Gastrocnemius medialis (tissue), 4 donors: Measurements from ENCODE around the gene TMEM30A. TPM values are rescaled to one million over a fixed set of nuclear protein-coding genes. Genes with fewer than 3 reads are reported as not detected.

Experiments
- ATAC-seq, 2 donors: fragments of 150-250 bp; one replicate each; pipeline ENCODE4 v1.9.1; 2016
- DNase-seq, 2 donors: peaks; one replicate each; pipeline ENCODE4 v3.0.0-alpha.2; 2019
- H3K27ac ChIP-seq, 4 donors: fragments of 200-600 bp; sonication (generic); 1 replicate in 1 of 4; 2 replicates in 3 of 4; pipeline ENCODE4 v1.5.1; 2016 to 2018; ENCODE audit warnings: mild to moderate bottlenecking in 2 of 4, moderate library complexity in 1 of 4
- H3K27me3 ChIP-seq, 3 donors: fragments of 200-600 bp; sonication (generic) in 2 of 3; 1 replicate in 1 of 3; 2 replicates in 2 of 3; pipeline versions ENCODE4 v1.5.1 to v1.6.0; 2016 to 2019; ENCODE audit warnings: mild to moderate bottlenecking in 1 of 3, moderate library complexity in 1 of 3
- H3K36me3 ChIP-seq, 2 donors: fragments of 200-600 bp; sonication (generic) in 1 of 2; one replicate each; pipeline ENCODE4 v1.5.1; 2017 to 2018
- H3K4me1 ChIP-seq, 2 donors: fragments of 200-600 bp; sonication (generic) in 1 of 2; one replicate each; pipeline ENCODE4 v1.5.1; 2016 to 2017; ENCODE audit warnings: mild to moderate bottlenecking in 2 of 2
- H3K4me3 ChIP-seq, 4 donors: fragments of 200-600 bp; sonication (generic) in 3 of 4; 1 replicate in 1 of 4; 2 replicates in 3 of 4; pipeline ENCODE4 v1.5.1; 2016 to 2019; ENCODE audit warnings: mild to moderate bottlenecking in 2 of 4
- H3K9me3 ChIP-seq, 3 donors: fragments of 200-600 bp; sonication (generic) in 2 of 3; 1 replicate in 1 of 3; 2 replicates in 2 of 3; pipeline ENCODE4 v1.5.1; 2016 to 2019
- POLR2A ChIP-seq, 2 donors: fragments of 450-650 bp; IDR thresholded peaks; one replicate each; pipeline ENCODE4 v1.6.1; 2017; ENCODE audit warnings: antibody characterized with exemption in 2 of 2, mild to moderate bottlenecking in 2 of 2, moderate library complexity in 2 of 2
- in situ Hi-C, 4 donors: fragments of 200-750 bp; cut with MboI; loops; one replicate each; pipeline versions ENCODE4 v1.15.0 to v1.8.0; 2017; ENCODE audit warnings: low sequenced_read_pairs in 4 of 4
- intact Hi-C: fragments of 100-400 bp; cut with DNase I; formaldehyde crosslinking; loops from one replicate; pipeline ENCODE4 v1.15.1; 2023; ENCODE audit warnings: low total_unique reads
- total RNA-seq, 4 donors: library from RNA; depleted of rRNA; stranded (reverse); fragments of >200 nt; gene quantifications; one replicate each; pipeline versions ENCODE4 v1.1.0 to v1.2.3, GENCODE V29; 2016
- TF ChIP-seq, protein P1 (sequence below), 5 experiments: fragments of 450-650 bp in 3 of 5; fragments of 200-600 bp in 2 of 5; sonication (generic) in 2 of 5; IDR thresholded peaks in 4 of 5; conservative IDR thresholded peaks in 1 of 5; 1 replicate in 4 of 5; 2 replicates in 1 of 5; pipeline ENCODE4 v1.5.1; 2016 to 2019; ENCODE audit warnings: antibody characterized with exemption in 5 of 5, mild to moderate bottlenecking in 3 of 5, moderate library complexity in 3 of 5

TMEM30A gene
- total RNA-seq, 4 donors from 2014 or later = 23.8 to 44.4 (median 31.9) TPM

DNA sequence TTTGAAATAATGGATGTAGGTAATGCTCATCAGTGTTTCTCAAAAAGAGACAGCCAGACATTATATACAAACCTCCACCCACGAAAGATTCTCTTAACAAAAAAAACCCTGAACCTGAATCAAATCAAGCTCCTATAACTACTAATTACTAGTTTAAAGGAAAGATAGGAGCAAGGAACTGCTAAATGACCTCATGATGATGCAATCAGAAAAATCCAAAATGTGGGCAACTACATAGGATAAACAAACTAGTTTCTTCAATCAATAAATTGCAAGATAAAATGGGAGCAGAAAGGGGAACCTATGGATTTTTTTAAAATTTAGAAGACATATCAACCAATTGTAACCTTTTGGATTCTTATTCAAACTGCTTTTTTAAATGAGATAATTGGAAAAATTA lies 43.2 kb upstream of the TMEM30A start:
- TF ChIP-seq, protein P1, sequence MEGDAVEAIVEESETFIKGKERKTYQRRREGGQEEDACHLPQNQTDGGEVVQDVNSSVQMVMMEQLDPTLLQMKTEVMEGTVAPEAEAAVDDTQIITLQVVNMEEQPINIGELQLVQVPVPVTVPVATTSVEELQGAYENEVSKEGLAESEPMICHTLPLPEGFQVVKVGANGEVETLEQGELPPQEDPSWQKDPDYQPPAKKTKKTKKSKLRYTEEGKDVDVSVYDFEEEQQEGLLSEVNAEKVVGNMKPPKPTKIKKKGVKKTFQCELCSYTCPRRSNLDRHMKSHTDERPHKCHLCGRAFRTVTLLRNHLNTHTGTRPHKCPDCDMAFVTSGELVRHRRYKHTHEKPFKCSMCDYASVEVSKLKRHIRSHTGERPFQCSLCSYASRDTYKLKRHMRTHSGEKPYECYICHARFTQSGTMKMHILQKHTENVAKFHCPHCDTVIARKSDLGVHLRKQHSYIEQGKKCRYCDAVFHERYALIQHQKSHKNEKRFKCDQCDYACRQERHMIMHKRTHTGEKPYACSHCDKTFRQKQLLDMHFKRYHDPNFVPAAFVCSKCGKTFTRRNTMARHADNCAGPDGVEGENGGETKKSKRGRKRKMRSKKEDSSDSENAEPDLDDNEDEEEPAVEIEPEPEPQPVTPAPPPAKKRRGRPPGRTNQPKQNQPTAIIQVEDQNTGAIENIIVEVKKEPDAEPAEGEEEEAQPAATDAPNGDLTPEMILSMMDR (IDR thresholded peaks at IDR 0.05 in 4 of 5, conservative IDR thresholded peaks at IDR 0.05 in 1 of 5) = no peak
- TF ChIP-seq POLR2A (IDR thresholded peaks at IDR 0.05) = no peak
- intact Hi-C loops (no loop called here), in situ Hi-C loops (no loop called here)
- DNase-seq = no peak
- no peak for ATAC-seq
- Histone ChIP-seq H3K27ac (no peak overlapping the region), H3K4me1 (peaks cover 0 to 6% of the 10 kb centered on the region in 2 donors), H3K4me3 (no peak overlapping the region), H3K36me3 (no peaks in the 10 kb centered on the region), H3K9me3 (no peaks in the 10 kb centered on the region), H3K27me3 (no peaks in the 10 kb centered on the region)

DNA sequence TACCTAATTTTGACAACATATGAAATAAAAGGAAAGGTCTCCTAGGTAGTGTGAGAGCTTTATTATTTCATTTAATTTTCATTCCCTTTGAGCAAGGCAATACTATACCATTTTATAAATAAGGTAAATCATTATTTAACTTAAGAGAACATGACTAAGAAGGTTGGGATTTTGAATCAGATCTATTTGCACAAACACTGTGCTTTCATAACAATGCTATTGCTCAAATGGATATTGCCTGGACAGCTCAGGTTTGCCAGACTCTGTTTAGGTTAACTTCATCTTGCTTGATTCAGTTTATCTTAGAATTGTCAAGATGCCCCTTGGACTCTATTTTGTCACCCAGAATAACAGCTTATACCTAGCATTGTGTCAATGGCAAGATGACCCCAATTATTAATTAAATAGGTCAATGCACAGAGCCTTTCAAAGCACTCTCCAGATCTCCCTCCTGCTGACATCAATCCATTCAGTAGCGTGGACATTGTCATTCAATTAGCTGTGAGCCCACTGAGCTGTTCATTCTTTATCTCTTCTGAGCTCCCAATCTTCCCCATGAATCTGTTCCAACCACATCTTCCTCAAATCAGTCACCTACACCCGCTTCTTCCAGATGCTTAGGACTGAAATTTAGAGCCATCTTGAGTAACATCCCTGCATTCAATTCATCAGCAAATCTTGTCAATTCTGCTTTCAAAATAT lies 42.1 kb upstream of the TMEM30A start:
- Histone ChIP-seq H3K9me3 (no peaks in the 10 kb centered on the region), H3K27me3 (no peaks in the 10 kb centered on the region), H3K36me3 (no peaks in the 10 kb centered on the region), H3K27ac (peak overlapping the region in 3 of 4 donors; percentile 16 to 53 (median 20)), H3K4me1 (peaks cover 0 to 6% of the 10 kb centered on the region in 2 donors), H3K4me3 (no peak overlapping the region)
- ATAC-seq = peak in 1 of 2 donors; percentile 82
- in situ Hi-C loops = no loop called here
- no peak for DNase-seq
- intact Hi-C loops = no loop called here
- TF ChIP-seq, protein P1 (IDR thresholded peaks at IDR 0.05 in 4 of 5, conservative IDR thresholded peaks at IDR 0.05 in 1 of 5) = no peak
- TF ChIP-seq POLR2A (IDR thresholded peaks at IDR 0.05) = no peak

DNA sequence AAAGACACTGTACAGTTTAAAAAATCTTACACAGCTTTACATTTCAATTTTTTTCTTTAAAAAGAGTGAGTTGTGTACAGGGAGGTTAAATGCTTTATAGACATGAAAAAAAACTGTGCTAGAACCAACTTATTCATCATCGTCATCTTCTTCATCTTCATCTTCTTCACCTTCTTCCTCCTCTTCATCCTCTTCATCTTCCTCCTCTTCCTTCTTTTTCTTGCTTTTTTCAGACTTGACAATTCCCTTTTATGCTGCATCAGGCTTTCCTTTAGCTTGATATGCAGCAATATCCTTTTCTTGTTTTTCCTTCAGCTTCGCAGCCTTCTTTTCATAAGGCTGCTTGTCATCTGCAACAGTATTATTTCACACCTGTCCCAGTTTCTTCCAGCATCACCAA lies 34.3 kb upstream of the TMEM30A start:
- no peak for ATAC-seq

DNA sequence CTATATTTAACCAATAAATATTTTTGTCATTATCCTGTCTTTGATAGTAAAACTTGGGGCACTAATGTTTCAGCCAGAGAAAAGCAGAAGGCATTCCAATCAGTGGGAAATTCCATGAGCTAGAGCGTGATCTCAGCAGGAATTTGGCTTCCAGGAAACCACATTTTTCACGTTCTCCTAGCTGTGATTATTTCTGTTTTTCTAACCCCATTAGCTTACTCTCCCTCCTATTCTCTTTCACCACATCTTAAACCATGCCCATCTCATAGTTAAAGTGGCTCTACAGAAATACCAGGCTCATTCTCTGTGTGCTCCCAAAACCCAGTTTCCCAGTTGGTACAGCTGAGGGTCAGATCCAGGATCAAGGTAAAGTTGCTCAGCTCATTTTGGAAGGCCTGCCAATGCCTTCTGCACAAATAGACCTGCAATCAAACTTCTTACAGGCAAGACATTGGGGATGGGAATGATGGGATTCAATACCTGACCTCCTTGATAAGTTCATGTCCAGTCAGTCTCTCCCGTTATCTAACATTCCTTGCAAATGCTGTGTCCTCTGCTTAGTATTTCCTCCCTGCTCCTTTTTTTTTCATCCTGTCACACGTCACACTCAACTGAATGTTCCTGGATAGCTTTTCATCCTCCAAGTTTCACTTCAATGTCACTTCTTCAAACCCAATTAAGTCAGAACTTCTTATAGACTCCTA lies 33.1 kb upstream of the TMEM30A start:
- DNase-seq (no peak), ATAC-seq (no peak)
- Histone ChIP-seq H3K27me3 (no peaks in the 10 kb centered on the region), H3K4me1 (peaks cover 0 to 4% of the 10 kb centered on the region in 2 donors), H3K9me3 (no peaks in the 10 kb centered on the region), H3K4me3 (no peak overlapping the region), H3K27ac (peak overlapping the region in 3 of 4 donors; percentile 17 to 44 (median 17)), H3K36me3 (peaks cover 0 to 23% of the 10 kb centered on the region in 2 donors)
- intact Hi-C loops = no loop called here
- in situ Hi-C loops = no loop called here
- no peak for TF ChIP-seq POLR2A (IDR thresholded peaks at IDR 0.05)
- TF ChIP-seq, protein P1 (IDR thresholded peaks at IDR 0.05 in 4 of 5, conservative IDR thresholded peaks at IDR 0.05 in 1 of 5) = no peak

More for the DNA sequence above, 34.3 kb upstream of the TMEM30A start:
- DNase-seq = no peak
- Histone ChIP-seq H3K4me3 (no peak overlapping the region), H3K4me1 (peaks cover 0 to 4% of the 10 kb centered on the region in 2 donors), H3K27me3 (no peaks in the 10 kb centered on the region), H3K9me3 (no peaks in the 10 kb centered on the region), H3K27ac (no peak overlapping the region), H3K36me3 (peaks cover 0 to 11% of the 10 kb centered on the region in 2 donors)
- in situ Hi-C loops (no loop called here), intact Hi-C loops (no loop called here)
- TF ChIP-seq, protein P1 (IDR thresholded peaks at IDR 0.05 in 4 of 5, conservative IDR thresholded peaks at IDR 0.05 in 1 of 5) = no peak
- TF ChIP-seq POLR2A (IDR thresholded peaks at IDR 0.05) = no peak
